Measurements from ENCODE around the gene PLP2. TPM values are rescaled to one million over a fixed set of nuclear protein-coding genes. Genes with fewer than 3 reads are reported as not detected.
"Not testable (repeated sequence)": the region's sequence is repeated elsewhere in the genome, so short reads cannot be mapped to it uniquely, and the experiment has no call there.

The PLP2 gene
- total RNA-seq, 2 experiments from 2014 or later, result 21.2 to 54.3 TPM

GRCh38 chrX:49167740-49168108 lies 4.0 kb upstream of the PLP2 start:
- Histone ChIP-seq H3K36me3 (ENCODE audit: insufficient read depth, low read length) (no peaks in the 10 kb centered on the region), H2AFZ (ENCODE audit: low read length) (peak overlapping the region; percentile 31; the same call in 1 of the 2 replicates), H3K4me1 (ENCODE audit: insufficient read depth, low read length, poor library complexity, severe bottlenecking) (peaks cover 50% of the 10 kb centered on the region), H3K27ac (ENCODE audit: low read depth, low read length, poor library complexity, severe bottlenecking) (peak overlapping the region; percentile 83), H3K9me2 (ENCODE audit: insufficient read depth, low read length) (no peaks in the 10 kb centered on the region), H3K4me3 (ENCODE audit: low read depth, low read length, poor library complexity, severe bottlenecking) (peak overlapping the region; percentile 62), H3K9me3 (ENCODE audit: low read length) (no peaks in the 10 kb centered on the region), H4K20me1 (ENCODE audit: insufficient read depth, low read length) (0 out of 2 replicates have a peak, but pooled peaks cover under 1% of the 10 kb centered on the region), H3K4me2 (ENCODE audit: low read length) (peak overlapping the region; percentile 87), H3K79me2 (ENCODE audit: insufficient read depth, low read depth, low read length) (no peaks in the 10 kb centered on the region)
- ChIA-PET POLR2A (interaction anchor here (0.7 to 2.1 kb wide), 6 partner anchors 9 to 101 kb away, joined by 3 to 13 read pairs (median 4); no protein-coding TSS in a partner anchor), CTCF (ENCODE audit: unreplicated experiment) (interaction anchor here (1.8 to 2.6 kb wide), 2 partner anchors 12 to 23 kb away, joined by 8 to 9 read pairs; no protein-coding TSS in a partner anchor)
- no peak for DNase-seq (ENCODE audit: low spot score)
- TF ChIP-seq CTCF (conservative IDR thresholded peaks at IDR 0.05; ENCODE audit: low read length) (no peak), EZH2phosphoT487 (IDR thresholded peaks at IDR 0.05; ENCODE audit: borderline replicate concordance, low read depth, low read length) (no peak)
- no TSS peak for BruUV-seq (replicated peaks)
- intact Hi-C loops (cut with micrococcal nuclease; ENCODE audit: unreplicated experiment), result loop anchor here (2.0 kb wide), 1 partner anchor 23 kb away; no protein-coding TSS in a partner anchor

- Histone ChIP-seq H3K4me3 (ENCODE audit: low read depth, low read length, poor library complexity, severe bottlenecking) (peak overlapping the region; percentile 93), H3K9me3 (ENCODE audit: low read length) (no peaks in the 10 kb centered on the region), H3K4me2 (ENCODE audit: low read length) (peak overlapping the region; percentile 89), H2AFZ (ENCODE audit: low read length) (peak overlapping the region; percentile 32; the same call in 1 of the 2 replicates), H3K79me2 (ENCODE audit: insufficient read depth, low read depth, low read length) (peaks cover 7% of the 10 kb centered on the region; the same call in 1 of the 2 replicates), H3K36me3 (ENCODE audit: insufficient read depth, low read length) (peaks cover 40% of the 10 kb centered on the region), H3K4me1 (ENCODE audit: insufficient read depth, low read length, poor library complexity, severe bottlenecking) (peaks cover 36% of the 10 kb centered on the region), H3K27ac (ENCODE audit: low read depth, low read length, poor library complexity, severe bottlenecking) (peak overlapping the region; percentile 77), H4K20me1 (ENCODE audit: insufficient read depth, low read length) (peaks cover 6% of the 10 kb centered on the region; the same call in 1 of the 2 replicates), H3K9me2 (ENCODE audit: insufficient read depth, low read length) (no peaks in the 10 kb centered on the region)
- TF ChIP-seq EZH2phosphoT487 (IDR thresholded peaks at IDR 0.05; ENCODE audit: borderline replicate concordance, low read depth, low read length) (no peak), CTCF (conservative IDR thresholded peaks at IDR 0.05; ENCODE audit: low read length) (no peak)
- BruUV-seq (replicated peaks), result no TSS peak
- POLR2A ChIA-PET, result interaction anchor here (0.9 kb wide), 1 partner anchor 14 kb away, joined by 3 read pairs; no protein-coding TSS in a partner anchor
- CTCF ChIA-PET (ENCODE audit: unreplicated experiment), result no interaction called here
- peak; percentile 72 for DNase-seq (ENCODE audit: low spot score)
- intact Hi-C loops (cut with micrococcal nuclease; ENCODE audit: unreplicated experiment), result no loop called here
Observed at GRCh38 chrX:49172280-49172780, 632 bp downstream of the PLP2 start.

GRCh38 chrX:49173544-49173943 lies 1.8 kb downstream of the PLP2 start:
- H3K79me2 ChIP-seq (ENCODE audit: insufficient read depth, low read depth, low read length); H2AFZ ChIP-seq (ENCODE audit: low read length); H3K9me2 ChIP-seq (ENCODE audit: insufficient read depth, low read length); CTCF ChIA-PET (ENCODE audit: unreplicated experiment); BruUV-seq (replicated peaks); H4K20me1 ChIP-seq (ENCODE audit: insufficient read depth, low read length); DNase-seq (ENCODE audit: low spot score); POLR2A ChIA-PET; intact Hi-C loops (cut with micrococcal nuclease; ENCODE audit: unreplicated experiment); H3K9me3 ChIP-seq (ENCODE audit: low read length); H3K27ac ChIP-seq (ENCODE audit: low read depth, low read length, poor library complexity, severe bottlenecking): not testable (repeated sequence)
- Histone ChIP-seq H3K4me3 (ENCODE audit: low read depth, low read length, poor library complexity, severe bottlenecking) (peak overlapping the region; percentile 93), H3K36me3 (ENCODE audit: insufficient read depth, low read length) (peaks cover 43% of the 10 kb centered on the region), H3K4me1 (ENCODE audit: insufficient read depth, low read length, poor library complexity, severe bottlenecking) (peaks cover 23% of the 10 kb centered on the region), H3K4me2 (ENCODE audit: low read length) (peak overlapping the region; percentile 89)

Data from OCI-LY7 (cell line).